ENCODE measurements around the gene ZGPAT. TPM values are rescaled to one million over a fixed set of nuclear protein-coding genes. Genes with fewer than 3 reads are reported as not detected.
A peak's percentile ranks its signal among the peaks of the same experiment; 100 is the strongest.

The ZGPAT gene
- total and polyA plus RNA-seq, 2 of the 13 experiments (the other 11 are each of a cell fraction or from before 2014, with no cell fraction given) = 23.0 to 41.9 TPM

- TF ChIP-seq BCLAF1 (IDR thresholded peaks at IDR 0.05) (no peak), PAF1 (CRISPR knock-in tag; IDR thresholded peaks at IDR 0.05) (peak; percentile 44; the same call in 1 of the 2 replicates), MXD4 (CRISPR knock-in tag; IDR thresholded peaks at IDR 0.05) (0 out of 2 replicates have a peak, but pooled peaks have one; percentile 1), ZFAT (CRISPR knock-in tag; conservative IDR thresholded peaks at IDR 0.05) (0 out of 2 replicates have a peak, but pooled peaks have one; percentile 19), ZNF569 (CRISPR knock-in tag; IDR thresholded peaks at IDR 0.05; ENCODE audit: borderline replicate concordance) (no peak), MBNL3 (CRISPR knock-in tag; conservative IDR thresholded peaks at IDR 0.05) (no peak), ZNF672 (CRISPR knock-in tag; IDR thresholded peaks at IDR 0.05) (no peak), SRF (IDR thresholded peaks at IDR 0.05; ENCODE audit: low read depth, low read length) (no peak), ZNF597 (CRISPR knock-in tag; IDR thresholded peaks at IDR 0.05) (0 out of 2 replicates have a peak, but pooled peaks have one; percentile 44), MED13 (CRISPR knock-in tag; IDR thresholded peaks at IDR 0.05) (no peak), HNF1B (CRISPR knock-in tag; IDR thresholded peaks at IDR 0.05) (no peak), FIP1L1 (IDR thresholded peaks at IDR 0.05; ENCODE audit: borderline replicate concordance, insufficient read depth, low read depth, low read length) (no peak), NR2F2 (IDR thresholded peaks at IDR 0.05; ENCODE audit: borderline replicate concordance, low read depth) (0 out of 2 replicates have a peak, but pooled peaks have one; percentile 0), KLF6 (CRISPR knock-in tag; IDR thresholded peaks at IDR 0.05) (0 out of 2 replicates have a peak, but pooled peaks have one; percentile 3), ARNT2 (CRISPR knock-in tag; IDR thresholded peaks at IDR 0.05; ENCODE audit: low read depth) (0 out of 2 replicates have a peak, but pooled peaks have one; percentile 7)
These were observed 36.3 kb downstream of the ZGPAT start (continued) for GRCh38 chr20:63744158-63744557.
